HepG2 (cell line): Measurements from ENCODE around the gene P2RY11. TPM values are rescaled to one million over a fixed set of nuclear protein-coding genes. Genes with fewer than 3 reads are reported as not detected.

Source experiments
- ATAC-seq: fragments of 200-7000 bp; cut with Tn5 transposase; 3 replicates; pipeline ENCODE4 v1.9.1; 2020; ENCODE audit warnings: mild to moderate bottlenecking, moderate library complexity
- BruUV-seq: library from RNA; stranded (reverse); fragments of 400-500 nt; replicated peaks from 2 replicates; lab custom pipeline; 2021; lab: Mats Ljungman, UMichigan
- CTCF ChIA-PET: fragments of 300-600 bp; formaldehyde crosslinking; extraction: SDS; loops from one replicate; lab custom pipeline; 2021; ENCODE audit warnings: low total read pairs, inconsistent platforms, low intra/inter-chr PET ratio; lab: Yijun Ruan, JAX
- POLR2A ChIA-PET: fragments of 350-600 bp; sonication (Branson Sonifier 250); formaldehyde crosslinking; loops from one replicate; lab custom pipeline; 2020; ENCODE audit warnings: antibody characterized with exemption, inconsistent platforms; lab: Yijun Ruan, JAX
- DNase-seq: peaks from one replicate; pipeline ENCODE4 v3.0.0-alpha.2; 2015; ENCODE audit warnings: low spot score
- FAIRE-seq: peaks from 3 replicates; lab custom pipeline; 2011; peaks lifted over from hg19 to GRCh38; lab: Jason Lieb, UNC
- H2AFZ ChIP-seq: one replicate; pipeline ENCODE4 v1.6.1; 2011; ENCODE audit warnings: low read length, inconsistent platforms
- H3K27ac ChIP-seq: fragments of 300-600 bp; 3 replicates; pipeline ENCODE4 v1.8.0; 2011; ENCODE audit warnings: mixed run types, mild to moderate bottlenecking, mixed read lengths, low read length, inconsistent platforms; ENCODE audit not compliant: insufficient read depth; ENCODE audit errors: extremely low read length
- H3K27me3 ChIP-seq, 2 experiments: fragments of 200-600 bp in 1 of 2; 2 replicates in 1 of 2; 3 replicates in 1 of 2; pipeline versions ENCODE4 v1.6.0 to v1.8.0; 2011; ENCODE audit warnings: low read length in 2 of 2, mild to moderate bottlenecking in 2 of 2, moderate library complexity in 2 of 2, inconsistent platforms in 1 of 2; ENCODE audit not compliant: insufficient read depth in 2 of 2, control insufficient read depth in 1 of 2
- H3K36me3 ChIP-seq, 2 experiments: fragments of 200-600 bp in 1 of 2; replicated peaks in 1 of 2; 2 replicates in 1 of 2; 3 replicates in 1 of 2; pipeline versions ENCODE4 v1.5.1 to v1.8.0; 2011; ENCODE audit warnings: low read length in 2 of 2, inconsistent platforms in 1 of 2; ENCODE audit not compliant: insufficient read depth in 2 of 2, control insufficient read depth in 1 of 2
- H3K4me1 ChIP-seq: 2 replicates; pipeline ENCODE4 v1.5.1; 2012; ENCODE audit warnings: low read length, inconsistent platforms; ENCODE audit not compliant: insufficient read depth
- H3K4me2 ChIP-seq: 2 replicates; pipeline ENCODE4 v1.6.0; 2011; ENCODE audit warnings: low read depth, low read length, inconsistent platforms
- H3K4me3 ChIP-seq, 3 experiments: fragments of 200-600 bp in 1 of 3; sonication (generic), shearing (Covaris generic) in 1 of 3; replicated peaks in 1 of 3; 2 replicates each; pipeline ENCODE4 v1.5.1; 2011 to 2016; ENCODE audit warnings: low read length in 3 of 3, inconsistent platforms in 2 of 3, low read depth in 2 of 3, mild to moderate bottlenecking in 2 of 3, control low read depth in 1 of 3, mixed read lengths in 1 of 3; ENCODE audit not compliant: insufficient read depth in 1 of 3
- H3K79me2 ChIP-seq: one replicate; pipeline ENCODE4 v1.6.1; 2011; ENCODE audit warnings: low read length, inconsistent platforms; ENCODE audit not compliant: insufficient read depth
- H3K9ac ChIP-seq: 2 replicates; pipeline ENCODE4 v1.6.0; 2011; ENCODE audit warnings: mild to moderate bottlenecking, low read depth, low read length, inconsistent platforms; ENCODE audit not compliant: insufficient read depth
- H3K9me3 ChIP-seq: 2 replicates; pipeline ENCODE4 v1.5.1; 2012; ENCODE audit warnings: mild to moderate bottlenecking, low read length
- H4K20me1 ChIP-seq: 2 replicates; pipeline ENCODE4 v1.6.0; 2011; ENCODE audit warnings: inconsistent platforms, mild to moderate bottlenecking, low read length, moderate library complexity; ENCODE audit not compliant: insufficient read depth
- ETV6 ChIP-seq: sonication (generic); formaldehyde crosslinking; conservative IDR thresholded peaks from 2 replicates; pipeline ENCODE4 v1.4.0; 2020; ENCODE audit warnings: missing genetic modification reagents
- HCFC1 ChIP-seq: fragments of 150-350 bp; IDR thresholded peaks from 2 replicates; pipeline ENCODE4 v1.6.1; 2014; ENCODE audit warnings: low read depth, low read length
- HDAC1 ChIP-seq: sonication (generic); formaldehyde crosslinking; IDR thresholded peaks from 2 replicates; pipeline ENCODE4 v1.5.1; 2020; ENCODE audit warnings: mild to moderate bottlenecking, missing genetic modification reagents
- HDAC6 ChIP-seq: fragments of 200-600 bp; sonication (generic); IDR thresholded peaks from 2 replicates; pipeline ENCODE4 v1.7.0; 2017; ENCODE audit warnings: mild to moderate bottlenecking, antibody characterized with exemption, low read length, low read depth
- JUN ChIP-seq: sonication (generic); formaldehyde crosslinking; IDR thresholded peaks from 2 replicates; pipeline ENCODE4 v1.4.0; 2020; ENCODE audit warnings: mild to moderate bottlenecking, missing genetic modification reagents
- KLF15 ChIP-seq: sonication (generic); formaldehyde crosslinking; IDR thresholded peaks from 2 replicates; pipeline ENCODE4 v1.8.1; 2023; ENCODE audit warnings: borderline replicate concordance, mild to moderate bottlenecking, inconsistent platforms, missing genetic modification reagents, mixed read lengths
- NCOA1 ChIP-seq: sonication (generic); formaldehyde crosslinking; IDR thresholded peaks from 2 replicates; pipeline ENCODE4 v1.9.0; 2021; ENCODE audit warnings: missing genetic modification reagents
- NFATC3 ChIP-seq: sonication (generic); formaldehyde crosslinking; IDR thresholded peaks from 2 replicates; pipeline ENCODE4 v1.5.1; 2020; ENCODE audit warnings: mild to moderate bottlenecking, missing genetic modification reagents
- SAP130 ChIP-seq: IDR thresholded peaks from 2 replicates; pipeline ENCODE4 v1.6.1; 2016; ENCODE audit warnings: low read depth
- SATB2 ChIP-seq: sonication (generic); formaldehyde crosslinking; IDR thresholded peaks from 2 replicates; pipeline ENCODE4 v1.5.0; 2020; ENCODE audit warnings: missing genetic modification reagents
- SRY ChIP-seq: sonication (generic); formaldehyde crosslinking; IDR thresholded peaks from 2 replicates; pipeline ENCODE4 v1.8.0; 2022; ENCODE audit warnings: mild to moderate bottlenecking, missing genetic modification reagents
- SUZ12 ChIP-seq: fragments of 150-350 bp; IDR thresholded peaks from 2 replicates; pipeline ENCODE4 v1.6.1; 2014; ENCODE audit warnings: low read depth, low read length
- TIGD3 ChIP-seq: sonication (generic); formaldehyde crosslinking; IDR thresholded peaks from 2 replicates; pipeline ENCODE4 v1.5.1; 2020; ENCODE audit warnings: mild to moderate bottlenecking, missing genetic modification reagents, borderline replicate concordance
- WIZ ChIP-seq: sonication (generic); formaldehyde crosslinking; IDR thresholded peaks from 2 replicates; pipeline ENCODE4 v1.5.1; 2020; ENCODE audit warnings: mild to moderate bottlenecking, missing genetic modification reagents
- ZBTB42 ChIP-seq: sonication (generic); formaldehyde crosslinking; IDR thresholded peaks from 2 replicates; pipeline ENCODE4 v1.5.0; 2020; ENCODE audit warnings: mild to moderate bottlenecking, missing genetic modification reagents
- ZFP41 ChIP-seq: sonication (generic); formaldehyde crosslinking; IDR thresholded peaks from 2 replicates; pipeline ENCODE4 v1.4.0; 2020; ENCODE audit warnings: mild to moderate bottlenecking, missing genetic modification reagents, borderline replicate concordance
- ZNF124 ChIP-seq: sonication (generic); formaldehyde crosslinking; IDR thresholded peaks from 2 replicates; pipeline ENCODE4 v1.4.0; 2020; ENCODE audit warnings: missing genetic modification reagents
- ZNF550 ChIP-seq: sonication (generic); formaldehyde crosslinking; IDR thresholded peaks from 2 replicates; pipeline ENCODE4 v1.4.0; 2020; ENCODE audit warnings: mild to moderate bottlenecking, missing genetic modification reagents, borderline replicate concordance
- WGBS: methylation state at CpG from one replicate; pipeline ENCODE4 v1.1.6; 2017; ENCODE audit warnings: low lambda C conversion rate; 5-methylcytosine and 5-hydroxymethylcytosine counted together
- in situ Hi-C: cut with HindIII; loops from 2 replicates; pipeline ENCODE4 v1.10.0; 2017; ENCODE audit warnings: low pct_unique_long_range_greater_than_20kb; ENCODE audit not compliant: extremely low pct_ligation_motif_present
- intact Hi-C: fragments of 100-400 bp; cut with micrococcal nuclease; formaldehyde crosslinking; loops from one replicate; pipeline ENCODE4 v1.10.0; 2022; ENCODE audit not compliant: unreplicated experiment
- polyA plus RNA-seq, 8 experiments: library from polyadenylated mRNA; depleted of rRNA in 3 of 8; stranded (reverse) in 7 of 8; unstranded in 1 of 8; fragments of >200 nt; fragmentation: Illumina TruSeq in 4 of 8; extraction: Trizol in 4 of 8; gene quantifications; 2 replicates each; pipeline versions ENCODE4 v1.2.1 to v1.2.3, GENCODE V29; 2011 to 2016; ENCODE audit warnings: low read depth in 4 of 8, missing spikeins in 1 of 8, mixed read lengths in 1 of 8; ENCODE audit not compliant: insufficient read depth in 1 of 8
- total RNA-seq, 5 experiments: library from RNA; depleted of rRNA; stranded (reverse); fragments of >200 nt; fragmentation: Illumina TruSeq; extraction: Trizol; gene quantifications; 2 replicates each; pipeline ENCODE4 v1.2.3, GENCODE V29; 2016; ENCODE audit warnings: low read depth in 1 of 5

P2RY11 gene
- total and polyA plus RNA-seq, 2 of the 13 experiments (the other 11 are each of a cell fraction or from before 2014, with no cell fraction given), result 4.0 to 7.8 TPM

DNA sequence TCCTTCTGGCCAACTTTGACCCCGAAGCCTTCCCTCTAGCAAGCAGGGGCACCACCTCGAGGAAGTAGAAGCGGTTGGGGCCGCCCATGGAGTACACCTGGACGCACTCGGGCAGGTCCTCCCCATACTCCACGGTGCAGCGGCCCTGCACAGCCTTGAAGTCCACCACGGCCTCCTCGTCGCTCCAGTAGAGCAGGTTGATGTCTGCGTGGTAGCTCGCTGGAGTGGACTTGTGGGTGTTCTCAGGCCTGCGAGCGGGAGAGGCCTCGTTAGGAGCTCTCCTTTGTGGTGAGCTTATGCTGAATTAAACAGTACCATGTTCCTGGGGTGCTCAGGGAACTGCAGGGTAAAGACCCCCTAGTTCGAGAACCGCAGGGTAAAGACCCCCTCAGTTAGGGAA is 30.5 kb downstream of the P2RY11 start:
- Histone ChIP-seq H3K9ac (no peak overlapping the region), H2AFZ (no peak overlapping the region), H3K4me3 (no peak overlapping the region), H4K20me1 (no peaks in the 10 kb centered on the region), H3K4me1 (no peaks in the 10 kb centered on the region), H3K79me2 (no peaks in the 10 kb centered on the region), H3K27ac (no peak overlapping the region), H3K9me3 (no peaks in the 10 kb centered on the region), H3K36me3 (peaks cover 49 to 94% of the 10 kb centered on the region in 2 experiments), H3K27me3 (no peaks in the 10 kb centered on the region), H3K4me2 (no peak overlapping the region)
- ChIA-PET POLR2A (no interaction called here), CTCF (no interaction called here)
- DNase-seq (no peak), ATAC-seq (no peak), FAIRE-seq (no peak)
- intact Hi-C loops, result no loop called here
- in situ Hi-C loops, result no loop called here
- WGBS, result 99% methylated on average over 18 of the region's 18 CpGs
- no TSS peak for BruUV-seq
- TF ChIP-seq HCFC1 (no peak), SAP130 (no peak), ETV6 (CRISPR knock-in tag) (no peak), NCOA1 (CRISPR knock-in tag) (no peak), ZNF550 (no peak), SATB2 (no peak), WIZ (CRISPR knock-in tag) (no peak), NFATC3 (CRISPR knock-in tag) (no peak), SRY (CRISPR knock-in tag) (no peak), ZNF124 (CRISPR knock-in tag) (no peak), HDAC1 (CRISPR knock-in tag) (no peak), KLF15 (CRISPR knock-in tag) (no peak), JUN (CRISPR knock-in tag) (no peak), TIGD3 (CRISPR knock-in tag) (no peak), ZFP41 (no peak), ZBTB42 (CRISPR knock-in tag) (no peak), HDAC6 (no peak), SUZ12 (no peak)
